SH-SY5Y (cell line): ENCODE measurements around the gene WWOX.

Experiments used
- GATA2 ChIP-seq: IDR thresholded peaks from 2 replicates; pipeline ENCODE4 v1.6.1; 2011; ENCODE audit warnings: mild to moderate bottlenecking, low read depth, low read length
- GATA3 ChIP-seq: IDR thresholded peaks from 2 replicates; pipeline ENCODE4 v1.6.1; 2011; ENCODE audit warnings: low read depth, mild to moderate bottlenecking, low read length, moderate library complexity

The WWOX gene

GRCh38 chr16:78939597-78939996 lies 840.1 kb downstream of the WWOX start:
- TF ChIP-seq GATA3 (no peak), GATA2 (no peak)

- no peak for TF ChIP-seq GATA3
- no peak for TF ChIP-seq GATA2
These were observed 843.3 kb downstream of the WWOX start for GRCh38 chr16:78942625-78943245.

- no peak for TF ChIP-seq GATA3
- TF ChIP-seq GATA2 = no peak
These were observed 845.9 kb downstream of the WWOX start for GRCh38 chr16:78945336-78945735.

GRCh38 chr16:78946556-78946955 lies 847.1 kb downstream of the WWOX start:
- no peak for TF ChIP-seq GATA2
- no peak for TF ChIP-seq GATA3

DNA sequence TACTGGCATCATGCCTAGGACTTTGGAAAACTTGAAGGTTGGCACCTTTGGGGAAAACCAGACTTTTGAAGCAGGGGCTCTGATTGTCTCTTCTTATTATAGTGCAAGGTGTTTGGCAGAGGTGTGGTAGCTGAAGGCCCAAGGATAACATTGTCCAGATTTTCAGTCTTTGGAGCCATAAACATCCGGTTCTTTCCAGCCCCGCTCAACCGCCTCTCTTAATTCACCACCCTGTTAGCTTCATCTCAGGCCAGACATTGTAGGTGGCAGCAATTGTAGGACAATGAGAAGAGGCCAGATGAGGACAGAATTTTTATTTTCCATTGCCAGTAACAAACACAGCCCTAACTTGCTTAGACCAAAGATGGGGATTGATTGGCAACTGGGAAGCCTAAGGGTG lies 851.3 kb downstream of the WWOX start:
- TF ChIP-seq GATA3 (no peak), GATA2 (no peak)

GRCh38 chr16:78952630-78953029 lies 853.2 kb downstream of the WWOX start:
- TF ChIP-seq GATA2 = no peak
- no peak for TF ChIP-seq GATA3

- TF ChIP-seq GATA2 (no peak), GATA3 (no peak)
These were observed 854.1 kb downstream of the WWOX start for GRCh38 chr16:78953526-78953925.

DNA sequence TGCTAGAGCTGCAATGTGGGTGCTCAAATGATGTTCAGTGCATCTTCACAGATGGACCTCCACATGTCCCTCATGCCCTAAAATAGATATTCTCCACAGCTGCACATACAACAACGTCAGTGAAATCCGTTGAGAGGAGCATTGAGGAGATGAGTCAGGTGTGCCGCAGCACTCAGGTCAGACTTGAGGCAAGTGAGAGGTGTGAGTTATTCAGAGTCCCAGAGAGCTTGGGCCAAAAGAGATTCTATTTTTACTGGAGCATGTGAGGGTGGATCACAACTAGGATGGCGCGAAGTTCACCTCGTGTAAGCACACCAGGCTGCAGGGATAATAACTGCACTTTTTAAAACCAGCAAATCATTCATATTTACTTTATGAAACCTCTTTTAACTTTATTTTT lies 855.8 kb downstream of the WWOX start:
- TF ChIP-seq GATA3 (no peak), GATA2 (no peak)

- TF ChIP-seq GATA3 = no peak
- no peak for TF ChIP-seq GATA2
These were observed 857.4 kb downstream of the WWOX start for GRCh38 chr16:78956859-78957258.

DNA sequence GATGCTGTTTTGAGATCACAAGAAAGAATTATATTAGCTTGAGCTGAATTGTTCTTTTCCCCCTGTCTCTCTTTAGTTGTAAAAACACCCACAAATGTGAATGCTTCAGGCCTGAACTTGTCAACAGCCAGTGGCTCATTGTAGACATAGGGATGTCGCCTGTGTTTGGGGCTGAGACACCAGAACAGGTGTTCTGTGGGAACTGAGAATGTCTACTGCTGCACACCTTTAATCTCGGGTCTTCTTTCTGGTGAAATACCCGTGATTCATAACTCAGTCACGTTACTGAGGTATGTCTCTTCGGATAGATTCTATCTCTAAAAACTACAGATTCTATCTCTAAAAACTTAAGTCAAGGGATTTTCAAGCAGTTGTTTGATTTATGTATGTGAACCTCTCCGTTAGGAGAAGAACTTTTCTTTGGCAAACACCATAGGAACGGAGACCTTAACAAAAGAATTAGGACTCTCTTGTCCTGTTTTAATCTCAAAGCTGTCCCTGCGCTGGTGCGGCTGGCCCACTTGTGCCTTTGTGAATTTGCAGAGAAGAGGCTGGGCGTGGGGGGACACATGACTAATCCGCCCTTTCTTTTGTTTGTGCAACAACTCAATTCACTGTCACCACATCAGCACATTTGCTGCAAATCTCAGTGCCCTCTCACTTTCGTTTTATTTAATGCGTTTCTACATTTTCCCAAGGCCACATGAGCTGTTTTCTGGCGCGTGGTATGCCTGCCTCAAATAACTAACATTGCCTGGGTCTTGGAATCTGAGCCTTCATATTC lies 858.1 kb downstream of the WWOX start:
- TF ChIP-seq GATA2 (no peak), GATA3 (no peak)

DNA sequence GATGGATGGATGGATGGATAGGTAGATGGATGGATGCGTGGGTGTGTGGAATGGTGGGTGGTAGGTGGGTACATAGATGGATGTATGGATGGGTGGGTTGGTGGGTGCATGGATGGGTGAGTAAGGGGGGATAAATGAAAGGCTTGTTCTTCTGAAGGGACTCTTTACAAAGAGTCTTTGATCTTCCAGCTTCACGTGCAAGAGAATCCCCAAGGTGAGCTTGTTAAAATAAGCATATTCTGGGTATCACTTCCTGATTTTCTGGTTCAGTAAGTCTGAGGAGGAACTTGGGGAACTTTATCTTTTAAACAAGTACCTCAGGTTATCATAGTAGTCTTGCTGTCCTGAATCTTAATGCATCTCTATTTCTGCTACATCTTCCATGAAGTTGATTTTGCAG lies 862.0 kb downstream of the WWOX start:
- TF ChIP-seq GATA2 (no peak), GATA3 (no peak)

DNA sequence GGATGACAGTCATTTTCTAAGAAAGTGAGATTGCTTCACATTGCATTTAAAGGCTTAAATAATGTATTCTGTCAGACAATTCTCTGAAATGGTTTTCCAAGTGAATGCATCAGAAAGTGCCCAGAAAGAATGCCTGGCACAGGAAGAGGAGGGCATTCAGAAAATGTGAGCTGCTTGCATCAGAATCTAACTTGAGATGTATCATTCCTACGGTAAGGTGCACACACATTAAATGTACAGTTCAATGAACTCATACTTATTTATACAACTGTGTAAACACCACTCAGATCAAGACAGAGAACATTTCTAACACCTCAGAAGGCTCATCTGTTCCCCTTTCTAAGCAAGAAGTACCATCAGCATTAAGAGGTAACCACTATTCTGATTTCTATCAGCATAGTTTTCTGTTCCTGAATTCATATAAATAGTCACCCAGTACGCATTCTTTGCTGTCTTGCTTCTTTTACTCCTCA lies 863.0 kb downstream of the WWOX start:
- TF ChIP-seq GATA2 (no peak), GATA3 (no peak)

DNA sequence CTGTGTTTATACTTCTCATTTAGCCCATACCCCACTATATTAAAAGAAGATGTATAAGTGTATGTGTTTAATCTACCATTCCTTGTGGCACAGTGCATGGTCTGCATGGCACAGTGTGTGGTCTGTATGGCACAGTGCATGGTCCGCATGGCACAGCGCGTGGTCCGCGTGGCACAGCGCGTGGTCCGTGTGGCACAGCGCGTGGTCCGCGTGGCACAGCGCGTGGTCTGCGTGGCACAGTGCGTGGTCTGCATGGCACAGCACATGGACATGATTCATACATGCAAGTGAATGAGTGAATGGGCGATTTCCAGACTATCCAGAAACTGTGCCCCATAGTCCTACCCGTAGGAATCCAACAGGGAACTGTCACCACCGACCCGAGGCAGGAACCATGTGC lies 868.5 kb downstream of the WWOX start:
- TF ChIP-seq GATA2 (no peak), GATA3 (no peak)

DNA sequence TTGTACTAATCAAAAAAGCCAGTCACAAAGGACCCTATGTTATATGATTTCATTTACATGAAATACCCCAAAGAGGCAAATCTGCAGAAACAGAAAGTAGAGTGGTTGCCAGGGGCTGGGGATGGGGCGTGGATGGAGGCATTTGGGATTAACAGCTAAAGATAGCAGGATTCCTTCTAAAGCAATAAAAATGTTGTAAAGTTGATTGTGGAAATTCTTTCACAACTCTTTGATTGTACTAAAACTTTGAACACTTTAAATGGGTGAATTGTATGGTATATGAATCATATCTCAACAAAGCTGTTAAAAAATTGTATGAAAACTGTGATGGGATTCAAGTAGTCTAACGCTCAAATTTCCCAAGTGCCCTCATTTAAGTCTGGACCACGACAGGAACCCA lies 870.3 kb downstream of the WWOX start:
- no peak for TF ChIP-seq GATA3
- TF ChIP-seq GATA2 = no peak

GRCh38 chr16:78970650-78971049 lies 871.2 kb downstream of the WWOX start:
- TF ChIP-seq GATA3 (no peak), GATA2 (no peak)
